Spinal cord (tissue), 10 donors: ENCODE measurements around the gene PLPPR3. TPM values are rescaled to one million over a fixed set of nuclear protein-coding genes. Genes with fewer than 3 reads are reported as not detected.
"Not testable (repeated sequence)": the region's sequence is repeated elsewhere in the genome, so short reads cannot be mapped to it uniquely, and the experiment has no call there.

Experiments used
- DNase-seq, 6 donors: peaks; one replicate each; pipeline versions ENCODE4 v3.0.0 to v3.0.0-alpha.2; 2013 to 2015; ENCODE audit warnings: low spot score in 6 of 6, low read depth in 4 of 6
- H3K27ac ChIP-seq: one replicate; pipeline ENCODE4 v1.5.1; 2013; ENCODE audit warnings: low read depth, low read length, control low read depth
- H3K27me3 ChIP-seq: one replicate; pipeline ENCODE4 v1.6.1; 2013; ENCODE audit warnings: low read length; ENCODE audit not compliant: control insufficient read depth, insufficient read depth
- H3K36me3 ChIP-seq: one replicate; pipeline ENCODE4 v1.6.1; 2013; ENCODE audit warnings: low read length; ENCODE audit not compliant: control insufficient read depth, insufficient read depth
- H3K4me1 ChIP-seq: one replicate; pipeline ENCODE4 v1.6.1; 2013; ENCODE audit warnings: low read length; ENCODE audit not compliant: control insufficient read depth, insufficient read depth
- H3K4me3 ChIP-seq: one replicate; pipeline ENCODE4 v1.5.1; 2013; ENCODE audit warnings: low read depth, low read length, control low read depth
- H3K9me3 ChIP-seq: one replicate; pipeline ENCODE4 v1.6.1; 2013; ENCODE audit warnings: low read length; ENCODE audit not compliant: control insufficient read depth, insufficient read depth
- WGBS: methylation state at CpG from one replicate; pipeline ENCODE4 v1.1.5; 2013; ENCODE audit warnings: missing lambda C conversion rate; ENCODE audit not compliant: insufficient coverage; 5-methylcytosine and 5-hydroxymethylcytosine counted together
- polyA plus RNA-seq, 2 donors: library from polyadenylated mRNA; unstranded; fragments of 120-200 nt; gene quantifications; one replicate each; pipeline ENCODE4 v1.2.1, GENCODE V29; 2013; ENCODE audit not compliant: insufficient read length in 2 of 2
- total RNA-seq, 2 donors: library from RNA; depleted of rRNA in 1 of 2; stranded (reverse); fragments of 120-200 nt in 1 of 2; fragments of >200 nt in 1 of 2; gene quantifications; one replicate each; pipeline versions ENCODE4 v1.2.3 to v1.2.4, GENCODE V29; 2013 to 2014
- donor health status: healthy.

The PLPPR3 gene
- total and polyA plus RNA-seq, 4 donors: 26.1 to 245 (median 115) TPM

DNA sequence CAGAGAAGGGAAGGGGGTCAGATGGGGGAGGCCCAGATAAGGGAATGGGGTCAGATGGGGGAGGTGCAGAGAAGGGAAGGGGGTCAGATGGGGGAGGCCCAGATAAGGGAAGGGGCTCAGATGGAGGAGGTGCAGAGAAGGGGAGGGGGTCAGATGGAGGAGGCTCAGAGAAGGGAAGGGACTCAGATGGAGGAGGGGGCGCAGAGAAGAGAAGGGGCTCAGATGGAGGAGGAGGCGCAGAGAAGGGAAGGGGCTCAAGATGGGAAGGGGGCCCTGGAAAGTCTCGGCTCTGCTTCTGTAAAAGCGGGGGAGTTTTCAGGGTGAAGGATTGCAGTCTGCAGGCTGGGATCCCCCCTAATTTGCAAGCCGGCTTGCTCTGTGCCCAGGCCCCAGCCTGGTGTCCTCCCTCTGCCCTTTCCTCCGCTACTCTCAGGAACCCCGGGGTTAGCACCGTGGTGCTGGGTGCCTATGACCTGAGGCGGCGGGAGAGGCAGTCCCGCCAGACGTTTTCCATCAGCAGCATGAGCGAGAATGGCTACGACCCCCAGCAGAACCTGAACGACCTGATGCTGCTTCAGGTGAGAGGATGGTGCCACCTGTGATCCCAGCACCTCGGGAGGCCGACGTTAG, 7.5 kb upstream of the PLPPR3 start:
- H3K9me3 ChIP-seq: no peaks in the 10 kb centered on the region
- H3K4me1 ChIP-seq: no peaks in the 10 kb centered on the region
- H3K36me3 ChIP-seq: no peaks in the 10 kb centered on the region
- WGBS: 82% methylated on average over 16 of the region's 18 CpGs
- H3K27ac ChIP-seq: no peak overlapping the region
- no peak overlapping the region for H3K4me3 ChIP-seq
- H3K27me3 ChIP-seq: no peaks in the 10 kb centered on the region
- DNase-seq: no peak

DNA sequence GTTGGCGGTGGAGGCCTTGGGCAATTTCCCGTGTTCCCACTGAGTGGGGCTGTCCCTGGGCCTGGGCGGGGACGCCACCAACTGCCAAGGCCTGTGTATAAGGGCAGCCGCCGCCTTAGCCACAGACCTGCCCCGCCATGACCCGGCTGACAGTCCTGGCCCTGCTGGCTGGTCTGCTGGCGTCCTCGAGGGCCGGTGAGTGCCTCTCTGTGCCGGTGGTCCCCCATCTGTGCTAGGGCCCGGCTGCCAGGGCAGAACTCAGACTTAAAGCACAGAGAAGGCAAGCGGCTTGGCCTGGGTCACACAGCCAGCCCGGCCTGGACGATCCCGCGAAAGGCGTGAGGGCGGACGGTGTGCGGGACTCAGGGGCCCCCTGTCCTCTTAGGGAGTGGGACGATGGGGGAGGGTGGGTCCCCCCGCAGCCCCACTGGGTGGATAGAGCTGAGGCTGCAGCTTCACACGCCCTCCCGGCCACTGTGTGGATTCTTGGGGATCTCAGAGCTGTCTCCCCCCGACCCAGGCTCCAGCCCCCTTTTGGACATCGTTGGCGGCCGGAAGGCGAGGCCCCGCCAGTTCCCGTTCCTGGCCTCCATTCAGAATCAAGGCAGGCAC, 6.1 kb upstream of the PLPPR3 start, which contains the start of gene AZU1:
AZU1 (plus strand) TSS at position 128 of the 612 bp plus-strand sequence; CDS start at position 138, 10 bp downstream.
- no peaks in the 10 kb centered on the region for H3K27me3 ChIP-seq
- DNase-seq: no peak
- H3K27ac ChIP-seq: no peak within 1 kb of the TSS
- H3K4me1 ChIP-seq: peaks cover 7% of the 10 kb centered on the region
- H3K4me3 ChIP-seq: no peak within 1 kb of the TSS
- 72% methylated on average over 33 of the region's 33 CpGs for WGBS
- H3K36me3 ChIP-seq: no peaks in the 10 kb centered on the region
- no peaks in the 10 kb centered on the region for H3K9me3 ChIP-seq

DNA sequence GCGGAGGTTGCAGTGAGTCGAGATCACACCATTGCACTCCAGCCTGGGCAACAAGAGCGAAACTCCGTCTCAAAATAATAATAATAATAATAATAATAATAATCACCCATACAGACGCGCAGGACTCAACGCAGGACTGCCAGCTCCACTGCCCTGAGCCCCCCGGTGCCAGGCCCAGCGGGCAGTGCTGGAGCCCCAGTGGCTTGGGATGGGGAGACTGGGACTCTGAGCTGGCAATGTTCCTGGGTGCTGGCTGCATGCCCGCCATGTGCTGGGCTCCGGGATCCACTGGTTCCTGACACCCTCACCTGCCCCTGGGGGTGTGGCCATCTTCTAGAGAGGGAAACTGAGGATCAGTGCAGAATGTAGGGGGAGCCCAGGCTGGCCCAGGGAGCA, 5.6 kb upstream of the PLPPR3 start:
- Histone ChIP-seq H3K27ac (no peak overlapping the region), H3K27me3 (no peaks in the 10 kb centered on the region), H3K36me3 (no peaks in the 10 kb centered on the region), H3K4me1 (peaks cover 11% of the 10 kb centered on the region), H3K4me3 (no peak overlapping the region), H3K9me3 (no peaks in the 10 kb centered on the region)
- DNase-seq: no peak
- 91% methylated on average over 6 of the region's 11 CpGs for WGBS

DNA sequence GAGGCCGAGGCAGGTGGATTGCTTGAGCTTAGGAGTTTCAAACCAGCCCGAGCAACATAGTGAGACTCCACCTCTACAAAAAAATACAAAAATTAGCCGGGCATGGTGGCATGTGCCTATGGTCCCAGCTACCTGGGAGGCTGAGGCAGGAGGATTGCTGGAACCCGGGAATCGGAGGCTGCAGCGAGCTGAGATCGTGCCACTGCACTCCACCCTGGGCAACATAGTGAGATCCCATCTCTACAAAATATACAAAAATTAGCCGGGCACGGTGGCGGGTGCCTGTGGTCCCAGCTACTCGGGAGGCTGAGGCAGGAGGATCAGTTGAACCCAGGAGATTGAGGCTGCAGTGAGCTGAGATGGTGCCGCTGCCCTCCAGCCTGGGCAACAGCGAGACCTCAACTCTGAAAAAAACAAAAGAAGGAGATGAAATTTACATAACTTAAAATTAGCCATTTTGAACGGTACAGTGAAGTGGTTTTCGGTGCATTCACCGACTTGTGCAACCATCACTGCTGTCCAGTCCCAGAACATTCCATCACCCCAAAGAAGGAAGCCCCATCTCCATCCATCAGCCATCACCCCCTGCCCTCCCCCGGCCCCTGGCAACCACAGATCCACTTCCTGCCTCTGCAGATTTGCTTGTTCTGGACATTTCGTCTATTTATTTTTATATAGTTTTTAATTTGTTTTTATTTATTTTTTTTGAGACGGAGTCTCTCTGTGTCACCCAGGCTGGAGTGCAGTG, 4.3 kb upstream of the PLPPR3 start:
- H3K4me1 ChIP-seq: peaks cover 11% of the 10 kb centered on the region
- H3K36me3 ChIP-seq: no peaks in the 10 kb centered on the region
- WGBS: 68% methylated on average over 4 of the region's 19 CpGs
- no peaks in the 10 kb centered on the region for H3K27me3 ChIP-seq
- no peak overlapping the region for H3K4me3 ChIP-seq
- H3K9me3 ChIP-seq: no peaks in the 10 kb centered on the region
- H3K27ac ChIP-seq: no peak overlapping the region
- no peak for DNase-seq

DNA sequence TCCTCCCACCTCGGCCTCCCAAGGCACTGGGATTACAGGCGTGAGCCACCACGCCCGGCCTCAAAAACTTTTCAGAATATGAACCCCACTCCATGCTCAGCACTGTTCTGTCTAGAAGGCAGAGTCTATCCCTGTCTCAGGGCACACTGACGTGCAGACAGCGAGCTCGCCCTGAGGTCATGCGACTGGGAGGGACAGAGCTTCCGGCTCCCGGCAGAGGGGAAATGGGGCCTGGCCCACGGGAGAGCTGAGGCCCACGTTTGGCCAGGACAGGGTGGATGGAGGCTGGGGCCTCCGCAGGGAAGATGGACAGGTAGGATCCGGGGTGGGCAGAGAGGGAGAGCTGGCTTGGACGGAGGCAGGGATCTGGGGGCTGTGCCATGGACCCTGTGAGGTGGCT, 3.1 kb upstream of the PLPPR3 start:
- Histone ChIP-seq H3K4me1 (peaks cover 11% of the 10 kb centered on the region), H3K27me3 (no peaks in the 10 kb centered on the region), H3K9me3 (no peaks in the 10 kb centered on the region), H3K36me3 (no peaks in the 10 kb centered on the region), H3K4me3 (no peak overlapping the region), H3K27ac (no peak overlapping the region)
- WGBS: 86% methylated on average over 14 of the region's 15 CpGs
- DNase-seq: no peak

DNA sequence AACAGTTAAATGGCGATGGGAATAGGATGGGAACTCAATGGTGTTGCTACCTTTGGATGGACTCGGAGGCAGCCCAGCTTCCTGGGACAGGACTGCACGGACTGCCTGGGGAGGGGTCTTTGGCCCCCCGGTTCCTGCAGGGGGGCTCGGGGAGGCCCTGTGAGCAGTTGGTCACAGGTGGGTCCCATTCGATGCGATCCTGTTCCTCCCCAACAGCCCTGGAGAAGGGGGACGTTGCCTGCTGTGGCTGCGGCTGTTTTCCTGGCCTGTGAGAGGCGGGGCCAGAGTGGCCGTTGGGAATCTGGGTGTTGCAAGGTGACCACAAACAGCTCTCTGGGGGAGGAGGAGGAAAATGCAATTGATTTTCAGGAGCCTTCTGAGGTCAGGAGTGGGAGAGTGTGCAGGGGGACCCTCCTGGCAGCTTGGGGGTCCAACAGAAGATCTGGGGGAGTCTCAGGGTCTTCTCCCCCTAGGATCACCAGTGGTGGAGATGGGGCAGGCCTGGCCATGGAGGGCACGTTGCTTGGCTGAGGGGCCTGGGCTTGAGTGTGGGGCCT, 1.9 kb upstream of the PLPPR3 start:
- no peak for DNase-seq
- no peaks in the 10 kb centered on the region for H3K36me3 ChIP-seq
- no peak overlapping the region for H3K4me3 ChIP-seq
- no peaks in the 10 kb centered on the region for H3K9me3 ChIP-seq
- WGBS: 61% methylated on average over 11 of the region's 12 CpGs
- no peaks in the 10 kb centered on the region for H3K27me3 ChIP-seq
- peaks cover 11% of the 10 kb centered on the region for H3K4me1 ChIP-seq
- no peak overlapping the region for H3K27ac ChIP-seq

DNA sequence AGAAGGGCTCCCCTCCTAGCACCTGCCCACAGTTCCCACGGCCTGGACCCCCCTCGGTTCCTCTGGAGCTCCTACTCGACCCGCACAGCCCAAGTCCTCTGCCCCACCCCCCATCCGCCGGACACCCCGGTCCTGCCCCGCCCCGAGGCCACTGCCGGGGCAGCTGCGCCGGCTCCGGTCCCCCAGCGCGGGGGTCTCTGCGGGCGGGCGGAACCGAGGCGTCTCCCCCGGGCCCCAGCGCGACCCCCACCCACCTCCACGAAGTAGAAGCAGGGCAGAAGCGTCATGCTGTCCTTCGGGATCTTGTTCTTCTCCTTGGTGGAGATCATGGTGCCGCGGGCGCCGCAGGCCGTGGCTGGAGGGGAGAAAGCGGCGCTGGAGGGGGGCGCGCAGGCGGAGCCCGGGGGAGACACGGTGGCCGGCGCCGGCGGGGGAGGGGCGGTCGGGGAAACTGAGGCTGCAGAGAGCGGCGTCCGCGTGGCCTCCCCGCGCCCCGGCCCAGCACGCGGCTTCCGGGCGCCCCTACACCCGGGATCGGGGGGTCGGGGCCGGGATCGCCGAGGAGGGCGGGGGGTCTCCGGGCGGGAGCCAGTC, 427 bp downstream of the PLPPR3 start:
- Histone ChIP-seq H3K36me3 (peaks cover 11% of the 10 kb centered on the region), H3K4me1 (peaks cover 11% of the 10 kb centered on the region), H3K4me3 (no peak overlapping the region), H3K27me3 (no peaks in the 10 kb centered on the region), H3K9me3 (no peaks in the 10 kb centered on the region), H3K27ac (no peak overlapping the region)
- peak in 2 of 6 donors; percentile 45 to 50 for DNase-seq
- WGBS: under 1% methylated on average over 59 of the region's 64 CpGs

DNA sequence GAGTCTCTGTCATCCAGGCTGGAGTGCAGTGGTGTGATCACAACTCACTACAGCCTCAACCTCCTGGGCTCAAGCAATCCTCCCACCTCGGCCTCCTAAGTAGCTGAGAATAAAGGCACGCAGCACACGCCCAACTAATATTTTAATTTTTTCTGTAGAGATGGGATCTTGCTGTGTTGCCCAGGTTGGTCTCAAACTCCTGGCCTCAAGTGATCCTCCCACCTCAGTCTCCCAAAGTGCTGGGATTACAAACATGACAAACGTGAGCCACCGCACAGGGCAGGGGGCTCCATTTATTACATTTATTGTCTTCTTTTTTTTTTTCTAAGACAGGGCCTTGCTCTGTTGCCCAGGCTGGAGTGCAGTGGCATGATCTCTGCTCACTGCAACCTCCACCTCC, 1.5 kb downstream of the PLPPR3 start:
- not testable (repeated sequence) for H3K4me3 ChIP-seq, DNase-seq, H3K9me3 ChIP-seq, H3K27me3 ChIP-seq, H3K27ac ChIP-seq
- WGBS: 89% methylated on average over 2 of the region's 5 CpGs
- peaks cover 11% of the 10 kb centered on the region for H3K4me1 ChIP-seq
- peaks cover 23% of the 10 kb centered on the region for H3K36me3 ChIP-seq

DNA sequence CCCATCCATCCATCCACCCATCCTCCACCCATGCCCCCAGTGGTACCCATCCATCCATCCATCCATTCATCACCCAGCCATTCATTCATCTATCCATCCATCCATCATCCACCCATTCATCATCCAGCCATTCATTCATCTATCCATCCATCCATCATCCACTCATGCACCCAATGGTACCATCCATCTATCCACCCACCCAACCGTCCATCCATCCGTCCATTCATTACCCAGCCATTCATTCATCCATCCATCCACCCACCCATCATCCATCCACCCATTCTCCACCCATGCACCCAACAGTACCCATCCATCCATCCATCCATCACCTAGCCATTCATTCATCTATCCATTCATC, 5.3 kb downstream of the PLPPR3 start:
- Histone ChIP-seq H3K4me1 (no peaks in the 10 kb centered on the region), H3K27me3 (no peaks in the 10 kb centered on the region), H3K4me3 (no peak overlapping the region), H3K36me3 (peaks cover 55% of the 10 kb centered on the region), H3K27ac (no peak overlapping the region), H3K9me3 (no peaks in the 10 kb centered on the region)
- DNase-seq: no peak
- WGBS: 88% methylated on average over 2 of the region's 2 CpGs
